PFSK-1 (cell line): ENCODE measurements around the gene CNTNAP2.

ENCODE experiments used
- FOXP2 ChIP-seq: optimal IDR thresholded peaks from 2 replicates; pipeline ENCODE3; 2011; ENCODE audit warnings: borderline replicate concordance, control low read depth, inconsistent platforms; ENCODE audit not compliant: insufficient read depth; ENCODE audit errors: extremely low read length, extremely low read depth
- POLR2AphosphoS5 ChIP-seq: IDR thresholded peaks from 2 replicates; pipeline ENCODE4 v1.6.1; 2012; ENCODE audit warnings: low read depth, mild to moderate bottlenecking, control low read depth, low read length, moderate library complexity
- REST ChIP-seq, 2 experiments: IDR thresholded peaks; 2 replicates each; pipeline versions ENCODE4 v1.6.1 to v1.8.0; 2011 to 2012; ENCODE audit warnings: low read depth in 2 of 2, low read length in 2 of 2, control low read depth in 1 of 2, inconsistent platforms in 1 of 2, mild to moderate bottlenecking in 1 of 2, moderate library complexity in 1 of 2; ENCODE audit not compliant: insufficient read depth in 1 of 2
- SIN3A ChIP-seq: IDR thresholded peaks from 2 replicates; pipeline ENCODE4 v1.6.1; 2012; ENCODE audit warnings: mild to moderate bottlenecking, low read length, moderate library complexity, borderline replicate concordance; ENCODE audit not compliant: insufficient read depth
- TAF1 ChIP-seq: IDR thresholded peaks from 2 replicates; pipeline ENCODE4 v1.6.1; 2012; ENCODE audit warnings: low read length, control low read depth, borderline replicate concordance; ENCODE audit not compliant: insufficient read depth

- TF ChIP-seq POLR2AphosphoS5 (no peak), REST (IDR thresholded peaks at IDR 0.05; ENCODE audit: insufficient read depth in 1 of 2, low read depth in 2 of 2, low read length in 2 of 2) (no peak), FOXP2 (no peak), TAF1 (no peak), SIN3A (no peak)
Measured at GRCh38 chr7:146636581-146636980, 520.0 kb downstream of the CNTNAP2 start.
